ENCODE measurements around the gene RGS6.

Gene RGS6

DNA sequence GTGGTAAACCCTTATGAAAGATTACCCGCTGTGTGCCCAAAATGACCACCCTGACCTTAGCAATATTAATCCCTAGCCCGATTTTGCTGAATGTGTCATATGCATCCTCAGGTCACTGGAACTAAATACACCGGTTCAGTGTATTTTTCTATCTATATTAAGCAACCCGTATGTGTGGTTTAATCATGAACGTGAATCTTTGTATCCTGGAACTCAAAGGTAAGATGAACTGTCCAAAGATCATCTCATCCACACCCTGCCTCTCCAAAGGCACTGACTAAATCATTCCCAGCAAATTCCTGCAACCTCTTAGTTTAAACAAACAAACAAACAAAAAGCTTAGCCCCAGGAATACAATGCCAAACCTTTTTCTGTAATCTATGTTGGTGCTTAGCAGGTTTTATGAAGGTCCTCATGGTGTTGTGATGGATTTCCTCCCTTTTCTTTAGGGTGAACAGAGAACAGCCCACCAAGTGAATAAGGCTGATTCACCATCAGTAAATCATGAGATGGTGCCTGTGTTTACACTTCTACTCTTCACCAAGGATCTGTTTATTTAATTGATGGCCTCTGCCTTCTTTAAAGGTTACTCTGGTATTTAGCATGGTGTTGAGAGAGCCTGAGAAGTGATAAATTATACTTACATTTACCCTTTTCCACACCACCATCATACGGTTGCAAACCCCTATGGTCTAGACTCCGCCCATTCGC is 663.1 kb downstream of the RGS6 start:
- Histone ChIP-seq H3K27me3 (peaks cover 0 to 12% of the 10 kb centered on the region in 2 donors), H3K9me3 (no peaks in the 10 kb centered on the region), H3K4me1 (no peaks in the 10 kb centered on the region), H3K4me3 (no peak overlapping the region), H3K27ac (no peak overlapping the region), H3K36me3 (no peaks in the 10 kb centered on the region)
- intact Hi-C loops (cut with DNase I; ENCODE audit: low total_unique reads) = no loop called here
- TF ChIP-seq, protein P1, sequence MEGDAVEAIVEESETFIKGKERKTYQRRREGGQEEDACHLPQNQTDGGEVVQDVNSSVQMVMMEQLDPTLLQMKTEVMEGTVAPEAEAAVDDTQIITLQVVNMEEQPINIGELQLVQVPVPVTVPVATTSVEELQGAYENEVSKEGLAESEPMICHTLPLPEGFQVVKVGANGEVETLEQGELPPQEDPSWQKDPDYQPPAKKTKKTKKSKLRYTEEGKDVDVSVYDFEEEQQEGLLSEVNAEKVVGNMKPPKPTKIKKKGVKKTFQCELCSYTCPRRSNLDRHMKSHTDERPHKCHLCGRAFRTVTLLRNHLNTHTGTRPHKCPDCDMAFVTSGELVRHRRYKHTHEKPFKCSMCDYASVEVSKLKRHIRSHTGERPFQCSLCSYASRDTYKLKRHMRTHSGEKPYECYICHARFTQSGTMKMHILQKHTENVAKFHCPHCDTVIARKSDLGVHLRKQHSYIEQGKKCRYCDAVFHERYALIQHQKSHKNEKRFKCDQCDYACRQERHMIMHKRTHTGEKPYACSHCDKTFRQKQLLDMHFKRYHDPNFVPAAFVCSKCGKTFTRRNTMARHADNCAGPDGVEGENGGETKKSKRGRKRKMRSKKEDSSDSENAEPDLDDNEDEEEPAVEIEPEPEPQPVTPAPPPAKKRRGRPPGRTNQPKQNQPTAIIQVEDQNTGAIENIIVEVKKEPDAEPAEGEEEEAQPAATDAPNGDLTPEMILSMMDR (IDR thresholded peaks at IDR 0.05) = no peak
- DNase-seq = no peak

DNA sequence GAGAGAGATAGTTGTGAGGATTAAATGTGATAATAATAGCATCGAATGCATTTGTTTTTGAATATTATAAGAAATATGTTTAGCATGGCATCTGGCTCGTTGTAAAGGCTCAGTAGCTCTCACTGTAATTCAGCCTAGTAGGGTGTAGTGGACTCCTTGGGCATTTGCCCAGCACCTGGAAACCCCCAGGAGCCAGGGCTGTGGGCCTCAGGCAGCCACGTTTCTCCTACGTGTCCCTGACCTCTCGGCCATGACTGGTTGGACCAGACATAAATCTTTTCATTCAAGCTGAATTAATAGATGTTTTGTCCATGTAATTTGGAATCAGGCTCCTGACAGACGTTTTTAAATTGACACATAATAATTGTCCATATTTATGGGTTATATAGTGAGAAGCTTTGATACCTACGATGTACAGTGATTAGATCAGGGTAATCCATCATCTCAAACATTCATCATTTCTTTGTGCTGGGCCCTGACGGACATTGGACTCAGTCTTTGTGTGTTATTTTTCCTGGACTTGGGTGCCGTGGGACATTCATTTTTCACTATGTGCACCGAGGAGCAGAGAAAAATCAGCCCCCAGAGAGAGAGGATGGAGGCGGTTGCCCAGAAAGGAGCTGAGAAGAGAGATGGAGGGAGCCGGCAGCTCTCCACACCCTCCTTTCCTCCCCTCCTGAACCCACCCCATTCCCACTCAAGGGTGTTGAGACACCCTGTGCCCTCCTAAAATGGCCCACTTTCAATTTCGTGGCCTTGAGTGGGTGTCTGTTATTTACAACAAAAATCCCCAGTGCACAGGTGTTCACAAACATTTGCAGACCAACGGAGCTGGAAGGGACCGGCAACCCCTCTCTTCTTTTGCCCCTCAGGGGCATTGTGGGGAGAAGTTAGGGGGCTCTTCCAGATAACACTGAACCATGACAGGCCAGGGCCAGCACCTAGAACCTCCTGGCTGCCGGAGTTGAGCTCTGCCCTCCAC is 665.3 kb downstream of the RGS6 start:
- no peaks in the 10 kb centered on the region for H3K36me3 ChIP-seq
- H3K27ac ChIP-seq = no peak overlapping the region

DNA sequence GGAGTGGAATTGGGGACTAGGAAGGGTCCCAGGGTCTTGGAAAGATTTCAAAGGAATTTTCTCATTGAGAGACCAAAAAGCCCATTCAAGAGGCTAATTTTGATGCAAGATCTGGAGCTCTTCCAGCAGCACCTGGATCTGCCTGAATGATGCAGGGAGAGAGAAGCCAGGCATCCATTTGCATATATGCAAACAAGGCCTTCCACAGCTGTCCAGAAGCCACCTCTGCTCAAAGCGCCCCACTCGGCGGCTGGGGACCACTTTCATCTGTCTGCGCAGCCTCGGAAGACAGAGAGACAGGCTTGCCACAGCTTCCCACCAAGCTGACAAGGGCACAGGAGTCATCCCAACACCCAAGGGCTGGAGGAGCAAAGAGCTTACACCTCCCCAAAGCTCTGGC is 666.1 kb downstream of the RGS6 start:
- H3K4me1 ChIP-seq = no peaks in the 10 kb centered on the region
- peaks cover 0 to 12% of the 10 kb centered on the region in 2 donors for H3K27me3 ChIP-seq
- no peak overlapping the region for H3K4me3 ChIP-seq
- DNase-seq = no peak
- no peaks in the 10 kb centered on the region for H3K36me3 ChIP-seq
- TF ChIP-seq, protein P1 (IDR thresholded peaks at IDR 0.05) = no peak
- H3K27ac ChIP-seq = no peak overlapping the region
- no peaks in the 10 kb centered on the region for H3K9me3 ChIP-seq
- intact Hi-C loops (cut with DNase I; ENCODE audit: low total_unique reads) = no loop called here

More for the DNA sequence above, 665.3 kb downstream of the RGS6 start:
- no peak overlapping the region for H3K4me3 ChIP-seq
- DNase-seq = no peak
- intact Hi-C loops (cut with DNase I; ENCODE audit: low total_unique reads) = no loop called here
- no peaks in the 10 kb centered on the region for H3K9me3 ChIP-seq
- H3K4me1 ChIP-seq = no peaks in the 10 kb centered on the region
- TF ChIP-seq, protein P1 (IDR thresholded peaks at IDR 0.05) = no peak
- peaks cover 0 to 12% of the 10 kb centered on the region in 2 donors for H3K27me3 ChIP-seq

DNA sequence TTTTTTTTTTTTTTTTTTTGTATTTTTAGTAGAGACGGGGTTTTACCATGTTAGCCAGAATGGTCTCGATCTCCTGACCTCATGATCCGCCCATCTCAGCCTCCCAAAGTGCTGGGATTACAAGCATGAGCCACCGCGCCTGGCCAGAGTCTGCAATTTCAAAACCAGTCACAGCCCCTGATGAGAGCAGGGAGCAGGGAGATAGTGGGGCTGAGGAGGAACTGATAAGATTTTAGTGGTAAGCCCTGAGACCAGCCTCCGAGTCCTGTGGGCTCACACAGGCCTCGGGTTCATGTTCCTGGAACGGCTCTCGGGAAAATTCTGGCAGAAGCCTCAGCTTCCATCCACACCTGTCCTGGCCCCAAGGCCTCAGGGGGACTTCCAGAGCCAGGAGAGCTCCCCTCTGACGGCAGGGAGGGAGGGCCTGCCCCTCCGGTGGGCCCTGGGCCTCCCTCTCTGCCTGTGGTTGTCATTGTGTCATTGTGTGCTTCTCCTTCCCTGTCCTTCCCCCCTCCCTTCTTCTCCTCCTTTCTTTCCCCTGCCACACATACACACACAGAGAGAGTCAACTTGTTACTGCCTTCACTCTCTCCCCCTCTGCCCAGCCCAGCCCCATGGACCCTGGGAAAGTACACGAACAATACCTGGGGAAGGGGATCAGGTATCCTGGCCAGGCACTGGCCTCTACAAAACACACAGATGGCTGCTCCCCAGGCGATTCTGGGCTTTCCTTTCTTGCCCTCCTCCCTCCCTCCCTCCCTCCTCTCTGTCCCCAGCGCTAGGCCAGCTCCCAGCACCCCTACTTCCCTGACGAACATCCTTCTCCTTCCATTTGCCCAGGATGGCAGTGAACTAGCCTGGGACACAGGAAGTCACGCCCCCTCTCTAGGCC is 667.6 kb downstream of the RGS6 start:
- H3K27ac ChIP-seq = no peak overlapping the region
- H3K4me1 ChIP-seq = no peaks in the 10 kb centered on the region
- TF ChIP-seq, protein P1 (IDR thresholded peaks at IDR 0.05) = no peak
- intact Hi-C loops (cut with DNase I; ENCODE audit: low total_unique reads) = no loop called here
- H3K4me3 ChIP-seq = no peak overlapping the region
- H3K9me3 ChIP-seq = no peaks in the 10 kb centered on the region
- peaks cover 0 to 12% of the 10 kb centered on the region in 2 donors for H3K27me3 ChIP-seq
- H3K36me3 ChIP-seq = no peaks in the 10 kb centered on the region
- no peak for DNase-seq
